Vagina (tissue), 2 donors: ENCODE data around the gene CDAN1. TPM values are rescaled to one million over a fixed set of nuclear protein-coding genes. Genes with fewer than 3 reads are reported as not detected.

Source experiments
- DNase-seq, 2 donors: peaks; one replicate each; pipeline ENCODE4 v3.0.0-alpha.2; 2017; ENCODE audit errors: extremely low spot score in 2 of 2
- H3K27ac ChIP-seq: fragments of 200-600 bp; sonication (generic); one replicate; pipeline ENCODE4 v1.5.1; 2019
- H3K27me3 ChIP-seq: fragments of 200-600 bp; sonication (generic); one replicate; pipeline ENCODE4 v1.5.1; 2019
- H3K36me3 ChIP-seq, 2 donors: fragments of 200-600 bp; sonication (generic); one replicate each; pipeline ENCODE4 v1.5.1; 2017 to 2019
- H3K4me1 ChIP-seq: fragments of 200-600 bp; sonication (generic); one replicate; pipeline ENCODE4 v1.5.1; 2019
- H3K4me3 ChIP-seq, 2 donors: fragments of 200-600 bp; sonication (generic); 1 replicate in 1 of 2; 2 replicates in 1 of 2; pipeline ENCODE4 v1.5.1; 2016 to 2019
- H3K9me3 ChIP-seq: fragments of 200-600 bp; sonication (generic); one replicate; pipeline ENCODE4 v1.5.1; 2019
- CTCF ChIP-seq, 3 experiments: fragments of 450-650 bp in 2 of 3; fragments of 200-600 bp in 1 of 3; sonication (generic) in 1 of 3; IDR thresholded peaks; one replicate each; pipeline ENCODE4 v1.5.1; 2017 to 2019; ENCODE audit warnings: antibody characterized with exemption in 3 of 3, mild to moderate bottlenecking in 2 of 3, moderate library complexity in 2 of 3
- POLR2A ChIP-seq, 2 donors: fragments of 450-650 bp; IDR thresholded peaks; one replicate each; pipeline ENCODE4 v1.6.1; 2017; ENCODE audit warnings: antibody characterized with exemption in 2 of 2, mild to moderate bottlenecking in 2 of 2, moderate library complexity in 2 of 2
- POLR2AphosphoS5 ChIP-seq, 2 donors: sonication (generic); formaldehyde crosslinking; IDR thresholded peaks; one replicate each; pipeline ENCODE4 v1.9.0; 2017; ENCODE audit warnings: antibody characterized with exemption in 2 of 2, mild to moderate bottlenecking in 2 of 2, low read depth in 1 of 2; ENCODE audit not compliant: insufficient read depth in 1 of 2
- intact Hi-C: fragments of 100-400 bp; cut with DNase I; formaldehyde crosslinking; loops from one replicate; pipeline ENCODE4 v1.15.1; 2023
- total RNA-seq: library from RNA; depleted of rRNA; stranded (reverse); fragments of >200 nt; gene quantifications from one replicate; pipeline ENCODE4 v1.2.3, GENCODE V29; 2016

The CDAN1 gene
- total RNA-seq, 1 donor from 2014 or later, result 10.3 TPM

GRCh38 chr15:42711746-42712145, 25.2 kb downstream of the CDAN1 start:
- Histone ChIP-seq H3K27me3 (no peaks in the 10 kb centered on the region), H3K9me3 (no peaks in the 10 kb centered on the region), H3K4me3 (no peak overlapping the region), H3K4me1 (peaks cover 17% of the 10 kb centered on the region), H3K27ac (no peak overlapping the region), H3K36me3 (no peaks in the 10 kb centered on the region)
- no peak for DNase-seq
- TF ChIP-seq POLR2AphosphoS5 (IDR thresholded peaks at IDR 0.05; ENCODE audit: insufficient read depth in 1 of 2, low read depth in 1 of 2), result no peak
- TF ChIP-seq POLR2A (IDR thresholded peaks at IDR 0.05), result no peak
- TF ChIP-seq CTCF (IDR thresholded peaks at IDR 0.05), result no peak
- intact Hi-C loops, result no loop called here

GRCh38 chr15:42710662-42711061, 26.3 kb downstream of the CDAN1 start:
- Histone ChIP-seq H3K27ac (no peak overlapping the region), H3K27me3 (no peaks in the 10 kb centered on the region), H3K36me3 (peaks cover 0 to under 1% of the 10 kb centered on the region in 2 donors), H3K4me3 (no peak overlapping the region), H3K9me3 (no peaks in the 10 kb centered on the region), H3K4me1 (peaks cover 20% of the 10 kb centered on the region)
- DNase-seq, result no peak
- intact Hi-C loops, result no loop called here
- TF ChIP-seq POLR2A (IDR thresholded peaks at IDR 0.05) (no peak), CTCF (IDR thresholded peaks at IDR 0.05) (no peak), POLR2AphosphoS5 (IDR thresholded peaks at IDR 0.05; ENCODE audit: insufficient read depth in 1 of 2, low read depth in 1 of 2) (no peak)

GRCh38 chr15:42707873-42708544, 28.9 kb downstream of the CDAN1 start:
- Histone ChIP-seq H3K27ac (no peak overlapping the region), H3K36me3 (peaks cover 0 to 6% of the 10 kb centered on the region in 2 donors), H3K4me1 (peaks cover 20% of the 10 kb centered on the region), H3K27me3 (no peaks in the 10 kb centered on the region), H3K9me3 (no peaks in the 10 kb centered on the region), H3K4me3 (no peak overlapping the region)
- DNase-seq, result no peak
- intact Hi-C loops, result no loop called here
- TF ChIP-seq CTCF (IDR thresholded peaks at IDR 0.05), result no peak
- no peak for TF ChIP-seq POLR2A (IDR thresholded peaks at IDR 0.05)
- no peak for TF ChIP-seq POLR2AphosphoS5 (IDR thresholded peaks at IDR 0.05; ENCODE audit: insufficient read depth in 1 of 2, low read depth in 1 of 2)

- peaks cover 0 to 6% of the 10 kb centered on the region in 2 donors for H3K36me3 ChIP-seq
- intact Hi-C loops, result no loop called here
- no peak overlapping the region for H3K4me3 ChIP-seq
- no peak overlapping the region for H3K27ac ChIP-seq
- no peak for DNase-seq
- no peak for TF ChIP-seq CTCF (IDR thresholded peaks at IDR 0.05)
- TF ChIP-seq POLR2AphosphoS5 (IDR thresholded peaks at IDR 0.05; ENCODE audit: insufficient read depth in 1 of 2, low read depth in 1 of 2), result peak in 1 of 2 donors; percentile 79
- no peaks in the 10 kb centered on the region for H3K27me3 ChIP-seq
- no peaks in the 10 kb centered on the region for H3K9me3 ChIP-seq
- peaks cover 20% of the 10 kb centered on the region for H3K4me1 ChIP-seq
Measured at GRCh38 chr15:42707068-42707467, 29.9 kb downstream of the CDAN1 start.

GRCh38 chr15:42705336-42705735, 31.6 kb downstream of the CDAN1 start:
- Histone ChIP-seq H3K27ac (no peak overlapping the region), H3K27me3 (no peaks in the 10 kb centered on the region), H3K4me1 (peaks cover 20% of the 10 kb centered on the region), H3K9me3 (no peaks in the 10 kb centered on the region), H3K4me3 (no peak overlapping the region), H3K36me3 (peaks cover 0 to 6% of the 10 kb centered on the region in 2 donors)
- TF ChIP-seq POLR2A (IDR thresholded peaks at IDR 0.05) (no peak), CTCF (IDR thresholded peaks at IDR 0.05) (no peak), POLR2AphosphoS5 (IDR thresholded peaks at IDR 0.05; ENCODE audit: insufficient read depth in 1 of 2, low read depth in 1 of 2) (no peak)
- intact Hi-C loops, result no loop called here
- DNase-seq, result no peak
